Right atrium auricular region (tissue), 2 donors: ENCODE data around the gene PROB1. TPM values are rescaled to one million over a fixed set of nuclear protein-coding genes. Genes with fewer than 3 reads are reported as not detected.
"Not testable (repeated sequence)": the region's sequence is repeated elsewhere in the genome, so short reads cannot be mapped to it uniquely, and the experiment has no call there.

ENCODE experiments used
- DNase-seq: peaks from one replicate; pipeline ENCODE4 v3.0.0-alpha.2; 2019; ENCODE audit warnings: low spot score
- H3K27ac ChIP-seq, 2 donors: fragments of 200-600 bp; sonication (generic); 1 replicate in 1 of 2; 2 replicates in 1 of 2; pipeline ENCODE4 v1.5.1; 2016 to 2019
- H3K27me3 ChIP-seq, 2 donors: fragments of 200-600 bp; sonication (generic); one replicate each; pipeline versions ENCODE4 v1.5.1 to v1.6.0; 2017 to 2019
- H3K36me3 ChIP-seq: fragments of 200-600 bp; sonication (generic); one replicate; pipeline ENCODE4 v1.5.1; 2016
- H3K4me1 ChIP-seq, 2 donors: fragments of 200-600 bp; sonication (generic); one replicate each; pipeline versions ENCODE4 v1.5.1 to v1.6.0; 2017 to 2019
- H3K4me3 ChIP-seq, 2 donors: fragments of 200-600 bp; sonication (generic); 1 replicate in 1 of 2; 2 replicates in 1 of 2; pipeline ENCODE4 v1.5.1; 2017 to 2019; ENCODE audit warnings: mild to moderate bottlenecking in 1 of 2, moderate library complexity in 1 of 2
- H3K9me3 ChIP-seq, 2 donors: fragments of 200-600 bp; sonication (generic); one replicate each; pipeline ENCODE4 v1.5.1; 2019
- CTCF ChIP-seq, 2 donors: fragments of 200-600 bp; sonication (generic); IDR thresholded peaks; one replicate each; pipeline ENCODE4 v1.5.1; 2019; ENCODE audit warnings: antibody characterized with exemption in 2 of 2
- total RNA-seq, 2 donors: library from RNA; depleted of rRNA; stranded (reverse); fragments of >200 nt; gene quantifications; one replicate each; pipeline ENCODE4 v1.1.0, GENCODE V29; 2016

Gene PROB1, protein sequence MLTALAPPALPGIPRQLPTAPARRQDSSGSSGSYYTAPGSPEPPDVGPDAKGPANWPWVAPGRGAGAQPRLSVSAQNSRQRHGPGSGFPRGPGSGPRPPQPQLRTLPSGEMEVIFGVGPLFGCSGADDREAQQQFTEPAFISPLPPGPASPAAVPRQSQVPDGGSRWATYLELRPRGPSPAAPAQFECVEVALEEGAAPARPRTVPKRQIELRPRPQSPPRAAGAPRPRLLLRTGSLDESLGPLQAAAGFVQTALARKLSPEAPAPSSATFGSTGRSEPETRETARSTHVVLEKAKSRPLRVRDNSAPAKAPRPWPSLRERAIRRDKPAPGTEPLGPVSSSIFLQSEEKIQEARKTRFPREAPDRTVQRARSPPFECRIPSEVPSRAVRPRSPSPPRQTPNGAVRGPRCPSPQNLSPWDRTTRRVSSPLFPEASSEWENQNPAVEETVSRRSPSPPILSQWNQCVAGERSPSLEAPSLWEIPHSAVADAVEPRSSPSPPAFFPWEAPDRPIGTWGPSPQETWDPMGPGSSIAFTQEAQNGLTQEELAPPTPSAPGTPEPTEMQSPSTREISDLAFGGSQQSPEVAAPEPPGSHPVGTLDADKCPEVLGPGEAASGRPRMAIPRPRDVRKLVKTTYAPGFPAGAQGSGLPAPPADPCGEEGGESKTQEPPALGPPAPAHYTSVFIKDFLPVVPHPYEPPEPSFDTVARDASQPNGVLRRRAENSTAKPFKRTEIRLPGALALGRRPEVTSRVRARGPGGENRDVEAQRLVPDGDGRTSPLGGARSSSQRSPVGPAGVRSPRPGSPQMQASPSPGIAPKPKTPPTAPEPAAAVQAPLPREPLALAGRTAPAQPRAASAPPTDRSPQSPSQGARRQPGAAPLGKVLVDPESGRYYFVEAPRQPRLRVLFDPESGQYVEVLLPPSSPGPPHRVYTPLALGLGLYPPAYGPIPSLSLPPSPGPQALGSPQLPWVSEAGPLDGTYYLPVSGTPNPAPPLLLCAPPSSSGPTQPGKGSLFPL
- 10 to 100 TPM; 15.8 to 28.6 TPM for total RNA-seq

DNA sequence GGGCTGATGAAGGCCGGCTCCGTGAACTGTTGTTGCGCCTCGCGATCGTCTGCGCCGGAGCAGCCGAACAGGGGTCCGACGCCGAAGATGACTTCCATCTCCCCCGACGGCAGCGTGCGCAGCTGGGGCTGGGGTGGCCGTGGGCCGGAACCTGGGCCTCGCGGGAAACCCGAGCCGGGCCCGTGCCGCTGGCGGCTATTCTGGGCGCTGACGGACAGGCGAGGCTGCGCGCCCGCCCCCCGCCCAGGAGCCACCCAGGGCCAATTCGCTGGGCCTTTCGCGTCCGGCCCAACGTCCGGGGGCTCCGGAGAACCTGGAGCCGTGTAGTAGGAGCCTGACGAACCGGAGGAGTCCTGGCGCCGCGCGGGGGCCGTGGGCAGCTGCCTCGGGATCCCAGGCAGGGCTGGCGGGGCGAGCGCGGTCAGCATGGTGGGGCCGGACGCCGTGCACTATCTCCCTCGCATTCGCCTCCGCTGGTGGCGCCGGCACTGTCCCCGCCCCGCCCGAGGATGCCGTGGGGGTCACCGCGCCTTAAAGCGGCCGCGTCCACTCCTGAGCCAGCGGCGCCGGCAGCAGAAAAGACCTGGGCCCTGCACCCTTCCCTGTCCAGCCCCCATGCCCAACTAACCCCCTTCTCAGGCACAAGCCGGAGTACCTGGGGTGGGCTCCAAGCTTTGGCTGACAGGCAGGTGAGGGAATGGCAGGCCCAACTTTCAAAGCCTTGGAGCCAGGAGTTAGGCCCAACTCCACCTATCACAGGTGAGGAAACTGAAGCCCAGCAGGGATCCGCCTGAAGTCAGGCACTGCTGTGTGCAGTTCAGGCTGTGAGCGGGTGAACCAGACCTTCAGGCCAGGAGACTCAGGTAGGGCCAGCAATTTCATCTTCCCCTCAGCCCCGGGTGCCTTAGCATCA is at the start of gene PROB1:
Gene PROB1 (minus strand): TSS at position 451 of the 913 bp plus-strand sequence. CDS start 23 bp downstream, at position 428.
- no peak for DNase-seq
- Histone ChIP-seq H3K9me3 (no peaks in the 10 kb centered on the region), H3K4me3 (peak within 1 kb of the TSS; percentile 52 to 62), H3K36me3 (no peaks in the 10 kb centered on the region), H3K27me3 (no peaks in the 10 kb centered on the region), H3K4me1 (peaks cover 0 to 72% of the 10 kb centered on the region in 2 donors), H3K27ac (peak within 1 kb of the TSS; percentile 93 to 96)
- no peak for TF ChIP-seq CTCF (IDR thresholded peaks at IDR 0.05)

- no peak for TF ChIP-seq CTCF (IDR thresholded peaks at IDR 0.05)
- no peaks in the 10 kb centered on the region for H3K9me3 ChIP-seq
- H3K27me3 ChIP-seq: no peaks in the 10 kb centered on the region
- no peak for DNase-seq
- no peak overlapping the region for H3K27ac ChIP-seq
- no peaks in the 10 kb centered on the region for H3K36me3 ChIP-seq
- H3K4me3 ChIP-seq: no peak overlapping the region
- H3K4me1 ChIP-seq: peaks cover 0 to 18% of the 10 kb centered on the region in 2 donors
Measured at GRCh38 chr5:139443831-139444453, 49.0 kb upstream of the PROB1 start.

GRCh38 chr5:139440416-139440815 is 45.5 kb upstream of the PROB1 start:
- not testable (repeated sequence) for H3K9me3 ChIP-seq, H3K4me3 ChIP-seq, H3K27me3 ChIP-seq, H3K36me3 ChIP-seq, DNase-seq
- Histone ChIP-seq H3K27ac (peak overlapping the region; percentile 96 to 97), H3K4me1 (peaks cover 0 to 13% of the 10 kb centered on the region in 2 donors)

DNA sequence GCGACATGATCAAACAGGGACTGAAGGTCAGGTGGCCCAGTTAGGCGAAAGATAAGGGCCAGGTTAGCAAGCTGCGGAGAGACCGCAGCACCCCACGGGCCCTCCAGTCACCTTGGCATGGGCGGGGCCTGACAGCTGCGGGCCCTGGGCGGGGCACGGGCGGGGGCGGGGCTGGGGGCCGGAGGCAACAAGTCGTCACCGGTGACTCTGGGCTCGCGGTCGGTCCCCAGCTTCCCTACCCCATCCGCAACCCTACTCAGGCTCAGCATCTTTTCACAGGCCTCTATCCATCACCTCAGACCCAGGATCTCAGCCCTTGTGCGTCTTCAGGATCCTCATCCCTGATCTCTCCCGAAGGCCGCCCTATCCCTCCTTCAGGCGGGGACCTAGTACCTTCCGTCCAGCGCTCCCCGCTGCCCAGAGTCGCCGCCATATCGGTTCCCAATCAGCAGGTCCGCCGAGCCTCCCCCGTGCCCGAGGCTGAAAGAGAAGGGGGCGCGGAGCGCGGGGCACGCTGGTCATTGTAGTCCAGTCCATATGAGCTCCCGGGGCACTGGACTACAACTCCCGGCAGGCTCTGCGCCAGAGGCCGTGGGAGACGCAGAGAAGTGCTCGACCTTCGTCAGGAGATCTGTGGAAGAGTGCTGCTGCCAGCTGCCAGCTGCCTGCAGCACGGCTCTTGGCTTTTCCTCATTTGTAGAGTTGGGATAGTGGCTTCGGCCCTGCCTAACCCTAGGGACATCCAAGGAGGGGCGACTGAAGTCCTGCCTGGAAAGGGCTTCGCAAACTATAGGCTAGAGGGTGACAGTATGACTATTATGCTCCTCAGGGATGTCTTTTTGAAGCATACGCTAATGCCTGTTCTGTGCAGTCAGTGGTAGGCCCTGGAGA is 44.4 kb upstream of the PROB1 start, which contains the start of gene DNAJC18:
Gene DNAJC18 (minus strand): TSS at position 513 of the 891 bp plus-strand sequence. CDS start 80 bp downstream, at position 433.
- peaks cover 9% of the 10 kb centered on the region for H3K36me3 ChIP-seq
- H3K4me3 ChIP-seq: peak within 1 kb of the TSS; percentile 76 to 87
- DNase-seq: peak; percentile 94
- H3K9me3 ChIP-seq: no peaks in the 10 kb centered on the region
- peak within 1 kb of the TSS; percentile 96 to 97 for H3K27ac ChIP-seq
- TF ChIP-seq CTCF (IDR thresholded peaks at IDR 0.05): no peak
- H3K27me3 ChIP-seq: no peaks in the 10 kb centered on the region
- peaks cover 0 to 13% of the 10 kb centered on the region in 2 donors for H3K4me1 ChIP-seq

DNA sequence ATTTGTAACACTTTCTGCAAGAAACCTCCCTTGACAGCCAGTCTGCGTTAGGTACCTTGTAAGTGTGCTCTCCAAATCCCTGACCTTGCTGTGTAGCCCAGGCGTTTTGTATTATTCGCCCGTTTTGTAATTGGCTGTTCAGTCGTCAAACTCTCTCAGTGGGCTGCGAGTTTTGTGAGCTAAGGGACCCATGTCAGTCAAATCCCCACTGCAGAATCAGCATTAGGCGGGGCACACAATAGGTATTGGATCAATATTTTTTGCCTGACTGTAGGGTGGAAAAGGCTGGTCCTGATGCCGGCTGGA is 43.8 kb upstream of the PROB1 start:
- DNase-seq: no peak
- Histone ChIP-seq H3K27me3 (no peaks in the 10 kb centered on the region), H3K9me3 (no peaks in the 10 kb centered on the region), H3K4me1 (peaks cover 0 to 13% of the 10 kb centered on the region in 2 donors), H3K36me3 (peaks cover 15% of the 10 kb centered on the region), H3K4me3 (peak overlapping the region; percentile 76 to 87), H3K27ac (peak overlapping the region; percentile 96 to 97)
- TF ChIP-seq CTCF (IDR thresholded peaks at IDR 0.05): no peak
